ENCODE measurements around the gene ABHD15. TPM values are rescaled to one million over a fixed set of nuclear protein-coding genes. Genes with fewer than 3 reads are reported as not detected.

The ABHD15 gene
- total RNA-seq, 1 experiment from 2014 or later = 25.5 TPM

DNA sequence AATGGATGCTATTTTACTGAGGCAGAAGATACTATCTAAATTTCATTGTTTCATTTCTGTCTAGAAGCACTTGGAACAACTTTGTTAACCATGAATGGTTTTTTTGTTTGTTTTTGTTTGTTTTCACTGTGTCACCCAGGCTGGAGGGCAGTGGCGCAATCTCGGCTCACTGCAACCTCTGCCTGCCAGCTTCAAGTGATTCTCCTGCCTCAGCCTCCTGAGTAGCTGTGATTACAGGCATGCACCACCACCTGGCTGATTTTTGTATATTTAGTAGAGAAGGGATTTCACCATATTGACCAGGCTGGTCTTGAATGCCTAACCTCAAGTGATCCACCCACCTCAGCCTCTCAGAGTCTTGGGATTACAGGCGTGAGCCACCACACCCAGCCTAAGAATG is 40.5 kb downstream of the ABHD15 start:
- DNase-seq (ENCODE audit: low spot score) = no peak

GRCh38 chr17:29524692-29525091 is 42.1 kb downstream of the ABHD15 start:
- no peak for DNase-seq (ENCODE audit: low spot score)

DNA sequence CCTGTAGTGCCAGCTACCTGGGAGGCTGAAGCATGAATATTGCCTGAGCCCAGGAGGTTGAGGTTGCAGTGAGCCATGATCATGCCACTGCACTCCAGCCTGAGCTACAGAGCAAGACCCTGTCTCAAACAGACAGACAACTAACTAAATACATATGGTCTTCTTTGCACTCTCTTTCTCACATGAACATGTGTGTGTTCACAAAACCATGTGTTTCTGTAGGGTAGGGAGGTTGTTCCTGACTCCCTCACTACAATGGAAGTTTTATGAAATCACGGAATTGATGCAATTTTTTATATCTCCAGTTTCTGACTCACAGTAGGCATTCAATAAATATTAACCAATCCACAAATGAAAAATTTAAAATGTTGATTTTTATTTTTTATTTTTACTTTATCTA is 48.5 kb downstream of the ABHD15 start:
- no peak for DNase-seq (ENCODE audit: low spot score)

DNA sequence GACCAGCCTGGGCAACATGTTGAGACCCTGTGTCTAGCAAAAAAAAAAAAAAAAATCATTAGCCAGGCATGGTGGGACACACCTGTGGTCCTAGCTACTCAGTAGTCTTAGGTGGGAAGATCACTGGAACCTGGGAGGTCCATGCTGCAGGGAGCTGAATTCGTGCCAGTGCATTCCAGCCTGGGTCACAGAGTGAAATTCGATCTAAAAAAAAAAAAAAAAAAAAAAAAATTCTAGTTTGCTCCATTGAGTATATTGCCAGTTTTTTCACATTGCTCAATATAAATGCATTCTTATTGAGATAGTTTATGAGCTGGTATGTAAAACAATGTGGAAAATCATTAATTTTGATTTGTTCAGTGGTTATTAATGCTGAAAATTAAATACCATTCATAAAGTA is 52.0 kb downstream of the ABHD15 start:
- no peak for DNase-seq (ENCODE audit: low spot score)

- no peak for DNase-seq (ENCODE audit: low spot score)
Measured at GRCh38 chr17:29510953-29511352, 55.9 kb downstream of the ABHD15 start.

Other genes with a start within 250 kb of the ABHD15 start
- 20.5 and 25.9 TPM in 2 replicates for gene TAOK1, start 176.7 kb downstream of the ABHD15 start, total RNA-seq (2014; rRNA removed; shearing (Covaris generic))
- 118 and 141 TPM in 2 replicates for gene TP53I13, start 1.7 kb upstream of the ABHD15 start, total RNA-seq (2014; rRNA removed; shearing (Covaris generic))
- 52.2 and 56.3 TPM in 2 replicates for gene GIT1, start 22.6 kb upstream of the ABHD15 start, total RNA-seq (2014; rRNA removed; shearing (Covaris generic))
- 26.6 and 28.0 TPM in 2 replicates for gene ANKRD13B, start 26.1 kb upstream of the ABHD15 start, total RNA-seq (2014; rRNA removed; shearing (Covaris generic))
- gene CORO6, start 55.9 kb upstream of the ABHD15 start, total RNA-seq (2014; rRNA removed; shearing (Covaris generic)) = 0.25 and 0.26 TPM in 2 replicates